Prostate gland (tissue), 2 donors: ENCODE data around the gene BMERB1.

ENCODE experiments used
- CTCF ChIP-seq, 4 experiments: fragments of 200-600 bp in 2 of 4; fragments of 450-650 bp in 2 of 4; sonication (generic) in 2 of 4; IDR thresholded peaks; 1 replicate in 3 of 4; 2 replicates in 1 of 4; pipeline ENCODE4 v1.5.1; 2016 to 2019; ENCODE audit warnings: antibody characterized with exemption in 4 of 4, mild to moderate bottlenecking in 2 of 4, moderate library complexity in 2 of 4
- POLR2A ChIP-seq: fragments of 450-650 bp; IDR thresholded peaks from one replicate; pipeline ENCODE4 v1.6.1; 2016; ENCODE audit warnings: antibody characterized with exemption, mild to moderate bottlenecking

GRCh38 chr16:15434079-15434424 lies 336 bp upstream of the BMERB1 start:
- TF ChIP-seq CTCF (IDR thresholded peaks at IDR 0.05) (no peak), POLR2A (no peak)
